GM06990 (cell line): ENCODE results near the gene OR52N5.

Source experiments
- DNase-seq: peaks from one replicate; pipeline ENCODE4 v3.0.0-alpha.2; 2011; ENCODE audit not compliant: insufficient read length; ENCODE audit errors: extremely low read depth
- H3K27me3 ChIP-seq: replicated peaks from 2 replicates; pipeline ENCODE4 v1.6.0; 2011; ENCODE audit warnings: low read length; ENCODE audit not compliant: control insufficient read depth, insufficient read depth
- H3K36me3 ChIP-seq: 2 replicates; pipeline ENCODE4 v1.5.1; 2011; ENCODE audit warnings: low read length; ENCODE audit not compliant: control insufficient read depth, insufficient read depth
- H3K4me3 ChIP-seq: replicated peaks from 2 replicates; pipeline ENCODE4 v1.5.1; 2011; ENCODE audit warnings: low read depth, mild to moderate bottlenecking, control low read depth, low read length
- CTCF ChIP-seq: IDR thresholded peaks from 2 replicates; pipeline ENCODE4 v1.5.1; 2011; ENCODE audit warnings: low read length, control low read depth, mild to moderate bottlenecking, inconsistent platforms; ENCODE audit not compliant: insufficient read depth, poor library complexity, severe bottlenecking

Gene OR52N5

GRCh38 chr11:5767056-5767455 is 16.1 kb downstream of the OR52N5 start:
- no peak for DNase-seq
- Histone ChIP-seq H3K27me3 (no peaks in the 10 kb centered on the region), H3K4me3 (no peak overlapping the region), H3K36me3 (no peaks in the 10 kb centered on the region)
- no peak for TF ChIP-seq CTCF

- H3K36me3 ChIP-seq: no peaks in the 10 kb centered on the region
- no peak within 1 kb of the TSS for H3K4me3 ChIP-seq
- no peak for TF ChIP-seq CTCF
Observed at GRCh38 chr11:5753943-5754342, 29.2 kb downstream of the OR52N5 start, which contains the start of gene OR52N4. Gene OR52N4 (plus strand): TSS chr11:5754243. CDS start chr11:5754741, 498 bp downstream.

GRCh38 chr11:5749836-5750235 is 33.3 kb downstream of the OR52N5 start:
- Histone ChIP-seq H3K36me3 (no peaks in the 10 kb centered on the region), H3K4me3 (no peak overlapping the region), H3K27me3 (no peaks in the 10 kb centered on the region)
- DNase-seq: no peak
- no peak for TF ChIP-seq CTCF

More at GRCh38 chr11:5753943-5754342, 29.2 kb downstream of the OR52N5 start, which contains the start of gene OR52N4:
- DNase-seq: no peak
- no peaks in the 10 kb centered on the region for H3K27me3 ChIP-seq

GRCh38 chr11:5746614-5747013 is 36.5 kb downstream of the OR52N5 start:
- DNase-seq: no peak
- TF ChIP-seq CTCF: no peak
- no peaks in the 10 kb centered on the region for H3K27me3 ChIP-seq
- no peak overlapping the region for H3K4me3 ChIP-seq
- H3K36me3 ChIP-seq: no peaks in the 10 kb centered on the region

GRCh38 chr11:5738431-5738830 is 44.7 kb downstream of the OR52N5 start:
- Histone ChIP-seq H3K4me3 (no peak overlapping the region), H3K36me3 (no peaks in the 10 kb centered on the region), H3K27me3 (no peaks in the 10 kb centered on the region)
- no peak for DNase-seq
- TF ChIP-seq CTCF: no peak

GRCh38 chr11:5737670-5738392 is 45.3 kb downstream of the OR52N5 start:
- H3K4me3 ChIP-seq: no peak overlapping the region
- H3K27me3 ChIP-seq: no peaks in the 10 kb centered on the region
- DNase-seq: no peak
- no peak for TF ChIP-seq CTCF
- no peaks in the 10 kb centered on the region for H3K36me3 ChIP-seq
